GM19438 (cell line): ENCODE data around the gene HOXB1.

Experiments
- ATAC-seq: cut with Tn5 transposase; IDR thresholded peaks from one replicate; pipeline ENCODE4 v1.9.1; 2021; ENCODE audit warnings: low read depth; ENCODE audit not compliant: unreplicated experiment

HOXB1 gene

DNA sequence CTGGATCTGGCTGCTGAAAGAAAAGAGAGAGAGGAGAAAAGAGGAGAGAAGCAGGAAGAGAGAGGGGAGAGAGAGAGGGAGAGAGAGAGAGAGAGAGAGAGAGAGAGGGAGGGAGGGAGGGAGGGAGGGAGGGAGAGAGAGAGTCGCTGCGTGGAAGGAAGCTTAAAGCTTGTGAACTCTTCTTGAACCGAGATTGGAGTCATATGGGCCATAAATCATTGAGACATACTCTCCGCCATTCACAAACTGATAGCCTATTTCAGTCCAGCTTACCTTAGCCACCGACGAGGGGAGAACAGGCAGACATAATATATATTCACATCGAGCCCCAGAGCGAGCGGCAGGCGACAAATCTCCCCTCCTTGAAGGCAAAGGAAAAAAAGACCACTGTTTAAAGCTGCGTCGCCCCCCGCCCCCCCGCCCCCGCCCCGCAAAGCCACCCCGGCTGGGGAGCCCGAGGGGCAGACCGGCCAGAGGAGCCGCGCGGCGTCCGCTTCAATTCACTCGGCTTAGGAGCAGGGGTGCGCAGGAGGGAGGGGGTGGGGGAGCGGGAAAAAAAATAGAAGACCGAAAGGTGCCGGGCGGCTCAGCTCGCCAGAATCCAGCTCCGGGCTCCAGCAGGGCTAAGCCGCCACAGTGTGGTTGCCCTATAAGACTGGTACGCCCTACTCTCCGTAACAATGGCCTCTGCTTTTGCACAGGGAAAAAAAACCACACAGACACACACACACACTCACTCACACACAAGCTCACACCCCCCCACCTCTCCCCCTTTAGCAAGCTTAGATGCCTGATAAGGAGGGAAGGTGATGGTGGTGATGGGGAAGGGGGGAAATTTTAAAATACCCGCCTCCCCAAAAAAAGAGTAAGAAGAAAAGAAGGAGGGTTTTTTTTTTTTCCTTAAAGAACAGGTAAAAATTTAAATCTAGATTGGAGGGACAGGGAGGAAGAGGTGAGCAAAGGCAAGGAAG lies 24.7 kb upstream of the HOXB1 start:
- ATAC-seq: no peak

DNA sequence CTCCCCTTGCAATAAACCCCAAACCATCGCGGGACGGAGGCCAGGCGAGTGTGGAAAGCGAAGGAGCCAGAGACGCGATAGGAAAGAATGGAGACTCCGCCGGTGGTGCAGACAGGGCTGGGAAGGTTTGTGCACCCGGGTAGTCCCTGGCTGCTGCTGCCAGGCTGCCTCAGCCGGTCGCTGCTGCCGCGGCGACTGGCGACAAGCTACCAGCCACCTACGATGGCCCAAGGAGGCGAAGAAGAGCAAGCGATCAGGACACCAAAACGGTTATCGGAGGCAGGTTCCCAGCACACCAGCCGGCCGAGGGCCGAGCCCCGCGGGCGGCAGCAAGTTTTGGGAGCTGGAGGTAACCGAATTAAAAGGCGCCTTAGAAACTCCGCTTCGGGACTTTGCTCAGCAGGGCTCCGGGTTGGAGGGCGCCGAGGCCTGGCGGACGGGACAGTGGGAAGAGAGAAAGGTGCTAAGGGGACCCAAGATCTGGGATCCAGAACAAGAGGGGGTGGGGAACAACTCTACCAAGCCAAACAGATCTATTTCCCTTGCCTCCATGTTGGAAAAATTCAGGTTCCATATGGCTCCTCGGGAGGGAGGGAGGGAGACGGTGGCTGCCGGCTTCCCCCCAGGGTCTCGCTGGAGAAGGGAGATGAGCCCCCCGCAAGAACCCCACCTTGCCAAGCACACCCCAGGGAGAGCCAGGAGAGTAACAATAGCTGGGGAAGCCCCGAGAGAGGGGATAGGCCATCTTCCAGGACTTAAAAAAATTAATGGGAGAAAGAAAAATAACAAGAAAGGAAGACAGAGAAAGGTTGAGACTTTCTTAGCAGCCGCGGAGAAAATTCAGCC lies 23.8 kb upstream of the HOXB1 start:
- no peak for ATAC-seq

DNA sequence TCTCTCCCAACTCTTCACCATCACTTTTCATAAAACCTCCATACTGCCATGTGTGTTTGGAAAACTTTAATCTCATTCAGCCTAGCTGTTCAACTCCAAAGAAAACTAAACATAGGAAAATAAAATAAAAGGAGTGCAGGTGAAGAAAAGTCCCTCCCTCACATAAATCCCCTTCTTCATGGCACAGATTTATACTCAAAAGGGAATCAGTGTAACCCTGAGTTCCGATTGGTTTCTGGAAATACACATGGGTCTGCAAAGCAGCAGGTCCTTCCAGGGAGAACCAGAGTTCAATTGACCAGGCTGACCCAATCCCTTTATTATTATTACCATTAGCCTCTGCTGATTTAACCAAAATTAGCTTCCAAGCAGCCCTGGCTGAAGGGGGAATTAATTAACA lies 23.0 kb upstream of the HOXB1 start:
- no peak for ATAC-seq

DNA sequence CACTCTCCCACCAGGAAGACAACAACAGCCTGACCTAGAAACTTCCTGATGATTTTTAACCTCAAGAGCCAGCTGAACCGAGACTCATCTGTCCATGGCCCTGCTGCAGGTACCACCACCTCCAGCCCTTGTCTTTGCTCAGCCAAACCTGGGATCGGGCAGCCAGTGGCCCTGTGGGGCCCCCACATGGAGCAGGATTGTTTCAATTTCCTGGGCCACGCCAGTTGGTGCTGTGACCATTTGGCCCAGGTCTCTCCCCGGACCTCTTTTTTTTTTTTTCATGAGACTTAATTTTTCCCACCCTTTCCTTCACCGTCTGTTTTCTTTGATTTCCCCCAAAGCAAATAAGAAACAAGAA lies 22.4 kb upstream of the HOXB1 start:
- no peak for ATAC-seq

DNA sequence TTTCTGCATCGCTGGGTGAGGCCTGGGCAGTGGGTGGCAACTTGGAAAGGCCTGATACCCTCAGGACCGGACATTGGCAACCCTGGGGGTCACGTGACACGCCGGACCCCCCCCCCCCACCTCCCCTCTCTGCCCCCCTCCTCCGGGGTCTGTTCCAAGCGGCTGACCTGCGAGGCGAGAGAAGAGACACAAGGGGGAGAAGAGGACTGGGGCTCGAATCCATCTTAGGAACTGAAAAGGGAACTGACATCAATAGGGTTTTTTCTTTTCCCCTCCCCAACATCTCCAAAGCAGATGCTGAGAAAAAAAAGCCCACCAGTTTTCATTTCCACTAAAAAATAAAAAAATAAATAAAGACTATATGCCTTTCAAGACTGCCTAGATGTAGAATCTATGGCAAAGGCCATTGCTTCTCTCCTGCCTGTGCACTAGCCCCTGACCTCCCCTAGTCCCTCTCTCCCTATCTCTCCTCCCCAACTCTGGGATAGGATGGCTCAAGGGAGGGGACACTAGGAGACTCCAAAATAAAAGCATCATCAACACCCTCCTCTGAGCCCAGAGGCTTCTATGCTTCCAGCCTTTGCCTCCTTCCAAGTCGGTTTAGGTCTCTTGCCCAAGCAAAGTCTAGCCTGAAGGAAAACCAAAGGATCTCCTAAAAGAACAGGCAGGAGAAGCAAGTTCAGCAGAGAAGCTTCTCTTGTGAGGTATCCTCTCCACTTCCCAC lies 21.8 kb upstream of the HOXB1 start:
- no peak for ATAC-seq

DNA sequence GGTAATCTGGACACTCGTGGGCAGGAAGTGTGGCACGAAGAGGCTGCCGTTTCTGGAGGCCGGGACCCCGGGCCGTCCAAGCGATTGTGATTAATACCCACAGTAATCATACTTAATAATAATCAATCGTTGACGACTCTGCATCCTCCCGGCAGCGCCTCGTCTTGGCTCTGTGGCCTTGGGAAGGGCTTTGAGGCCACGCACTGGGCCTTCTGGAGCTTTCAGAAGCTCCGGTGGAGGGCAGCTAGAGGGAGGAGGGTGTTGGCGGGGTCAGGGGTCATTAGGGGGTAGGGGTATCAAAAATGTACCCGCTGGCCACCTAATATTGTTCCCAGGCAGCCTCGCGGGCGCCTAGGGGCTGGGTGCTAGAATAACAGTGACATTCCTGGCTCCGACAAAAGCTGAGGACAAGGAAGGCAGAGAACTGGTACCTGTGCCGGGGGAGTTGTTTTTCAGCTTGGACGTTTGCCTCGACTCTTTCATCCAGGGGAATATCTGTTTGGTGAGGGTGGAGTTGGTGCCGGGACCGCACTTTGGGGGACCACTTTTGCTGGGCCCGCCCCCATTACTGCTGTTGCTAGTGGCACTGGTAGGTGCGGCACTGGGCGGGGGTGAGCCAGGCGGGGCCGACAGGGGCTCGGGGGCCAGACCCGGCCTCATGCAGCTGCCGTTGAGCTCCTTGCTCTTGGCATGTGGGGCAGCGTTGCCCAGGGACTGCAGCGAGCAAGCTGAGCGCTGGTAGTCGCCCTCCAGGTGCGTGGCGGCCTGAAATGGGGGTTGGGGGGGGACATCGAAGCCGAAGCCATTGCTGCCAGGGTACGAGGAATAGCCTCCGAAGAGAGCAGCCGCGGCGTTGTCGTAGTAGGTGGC lies 21.0 kb upstream of the HOXB1 start:
- ATAC-seq: no peak

- ATAC-seq: no peak
Observed at GRCh38 chr17:48551214-48551555, 20.4 kb upstream of the HOXB1 start.

DNA sequence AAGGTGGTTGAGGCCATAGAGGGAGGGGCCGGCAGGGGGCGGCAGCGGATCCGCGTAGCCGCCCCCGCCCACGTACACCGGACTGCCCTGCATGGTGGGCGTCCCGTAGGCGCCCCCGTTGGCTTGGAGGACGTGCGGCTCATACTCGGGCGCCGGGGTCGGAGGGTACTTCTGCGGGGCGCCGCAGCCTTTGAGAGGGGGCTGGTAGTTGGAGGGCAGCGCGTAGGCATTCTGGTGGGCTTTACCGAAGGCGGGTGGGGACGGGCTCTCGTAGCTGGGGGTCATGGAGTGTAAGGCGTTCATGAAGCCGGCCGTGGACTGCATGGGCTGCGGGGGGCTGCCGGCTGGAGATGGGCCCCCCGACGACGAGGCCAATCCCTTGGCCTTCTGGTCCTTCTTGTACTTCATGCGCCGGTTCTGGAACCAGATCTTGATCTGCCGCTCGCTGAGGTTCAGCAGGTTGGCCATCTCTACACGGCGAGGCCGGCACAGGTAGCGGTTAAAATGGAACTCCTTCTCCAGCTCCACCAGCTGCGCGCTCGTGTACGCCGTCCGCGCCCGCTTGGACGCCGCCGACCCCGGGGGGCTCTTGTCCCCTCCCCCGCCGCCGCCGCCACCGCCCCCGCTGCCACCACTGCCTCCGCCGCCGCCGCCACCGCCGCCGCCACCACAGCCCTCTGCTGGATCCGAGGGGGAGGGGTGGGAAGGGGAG lies 19.8 kb upstream of the HOXB1 start:
- no peak for ATAC-seq

DNA sequence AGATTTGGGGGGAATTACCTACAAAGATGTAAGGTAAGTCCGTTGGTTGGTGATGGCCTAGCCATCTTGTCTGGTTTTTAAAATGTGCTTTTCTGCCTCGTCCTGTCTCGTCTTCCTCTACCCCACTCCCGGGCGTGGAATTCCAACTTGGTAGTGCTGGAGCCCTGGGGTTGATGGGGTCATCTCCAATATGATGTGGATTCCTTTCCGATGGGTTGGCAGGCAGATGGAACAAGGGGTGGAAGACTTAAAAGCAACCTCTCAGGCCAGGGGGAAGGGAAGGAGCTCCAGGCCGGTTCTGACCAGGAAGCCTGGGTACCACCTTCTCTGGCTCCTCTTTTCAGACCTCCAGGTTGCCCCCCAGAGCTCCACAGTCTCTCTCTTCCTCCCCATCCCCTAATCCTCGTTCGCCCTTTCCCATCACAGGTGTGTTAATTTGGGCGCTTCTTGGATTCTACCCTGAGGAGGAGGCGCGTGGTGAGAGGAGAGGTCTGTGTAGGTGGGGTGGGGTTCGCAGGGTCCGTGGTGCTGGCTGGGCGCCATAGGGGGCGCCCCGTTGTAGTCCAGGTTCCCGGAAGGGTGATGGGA lies 19.2 kb upstream of the HOXB1 start:
- ATAC-seq: no peak

GRCh38 chr17:48549281-48549630 lies 18.4 kb upstream of the HOXB1 start:
- no peak for ATAC-seq

GRCh38 chr17:48548523-48549280 lies 17.9 kb upstream of the HOXB1 start:
- no peak for ATAC-seq

DNA sequence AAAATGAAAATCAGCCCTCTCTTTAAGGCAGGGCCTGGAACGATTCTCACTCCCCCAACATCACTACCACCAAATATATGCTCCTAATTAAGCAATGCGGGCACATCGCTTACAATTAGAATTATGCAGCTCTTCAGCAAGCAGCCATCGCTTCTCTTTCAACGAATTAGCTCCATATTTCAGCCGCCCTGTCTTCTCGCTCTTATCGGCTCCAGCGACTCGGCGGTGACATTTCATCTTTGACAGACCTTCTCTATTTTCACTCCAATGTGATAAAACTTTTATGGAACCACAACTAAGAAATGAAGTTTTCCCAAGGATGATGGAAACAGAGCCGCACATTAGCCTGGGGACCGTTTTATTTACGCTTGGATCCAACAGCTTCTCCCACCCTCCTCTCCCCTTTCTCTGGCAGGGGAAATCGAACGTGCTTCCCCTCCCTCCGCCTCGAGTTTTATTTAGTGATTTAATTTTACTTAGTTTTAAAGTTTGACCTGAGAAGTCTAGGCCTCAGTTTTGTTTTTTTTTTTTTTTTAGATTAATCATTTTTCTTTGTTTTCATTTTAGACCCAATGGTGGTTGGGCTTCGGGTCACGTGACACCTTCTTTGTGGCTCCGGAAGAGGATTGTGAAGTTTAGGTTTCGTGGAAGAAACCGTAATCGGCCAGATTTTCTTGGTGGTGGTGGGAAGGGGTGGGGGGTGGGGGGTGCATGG lies 17.2 kb upstream of the HOXB1 start:
- ATAC-seq: no peak

GRCh38 chr17:48546924-48547807 lies 16.4 kb upstream of the HOXB1 start:
- no peak for ATAC-seq

GRCh38 chr17:48546137-48546923 lies 15.5 kb upstream of the HOXB1 start:
- ATAC-seq: no peak

- no peak for ATAC-seq
Observed at GRCh38 chr17:48545539-48545938, 14.7 kb upstream of the HOXB1 start.

- ATAC-seq: no peak
Observed at GRCh38 chr17:48545022-48545375, 14.2 kb upstream of the HOXB1 start, which contains the start of gene HOXB2. Gene HOXB2 (minus strand): TSS chr17:48545109. CDS start chr17:48544911, 198 bp downstream.
